KOPT-K1 (cell line): ENCODE measurements around the gene NOXO1.
A peak's percentile ranks its signal among the peaks of the same experiment; 100 is the strongest.
"Not testable (repeated sequence)": the region's sequence is repeated elsewhere in the genome, so short reads cannot be mapped to it uniquely, and the experiment has no call there.

ENCODE experiments used
- H3K27ac ChIP-seq: fragments of 200-600 bp; sonication (generic); 2 replicates; pipeline ENCODE4 v1.5.1; 2016; ENCODE audit warnings: antibody characterized with exemption, mild to moderate bottlenecking, low read depth, low read length; ENCODE audit not compliant: poor library complexity, severe bottlenecking
- H3K36me3 ChIP-seq: fragments of 200-600 bp; sonication (generic); 2 replicates; pipeline ENCODE4 v1.5.1; 2017; ENCODE audit warnings: antibody characterized with exemption, mild to moderate bottlenecking, low read length, moderate library complexity; ENCODE audit not compliant: insufficient read depth
- H3K9me3 ChIP-seq: fragments of 200-600 bp; sonication (generic); 2 replicates; pipeline ENCODE4 v1.5.1; 2017; ENCODE audit warnings: antibody characterized with exemption, low read length, mild to moderate bottlenecking; ENCODE audit not compliant: insufficient read depth, poor library complexity, severe bottlenecking

The NOXO1 gene

DNA sequence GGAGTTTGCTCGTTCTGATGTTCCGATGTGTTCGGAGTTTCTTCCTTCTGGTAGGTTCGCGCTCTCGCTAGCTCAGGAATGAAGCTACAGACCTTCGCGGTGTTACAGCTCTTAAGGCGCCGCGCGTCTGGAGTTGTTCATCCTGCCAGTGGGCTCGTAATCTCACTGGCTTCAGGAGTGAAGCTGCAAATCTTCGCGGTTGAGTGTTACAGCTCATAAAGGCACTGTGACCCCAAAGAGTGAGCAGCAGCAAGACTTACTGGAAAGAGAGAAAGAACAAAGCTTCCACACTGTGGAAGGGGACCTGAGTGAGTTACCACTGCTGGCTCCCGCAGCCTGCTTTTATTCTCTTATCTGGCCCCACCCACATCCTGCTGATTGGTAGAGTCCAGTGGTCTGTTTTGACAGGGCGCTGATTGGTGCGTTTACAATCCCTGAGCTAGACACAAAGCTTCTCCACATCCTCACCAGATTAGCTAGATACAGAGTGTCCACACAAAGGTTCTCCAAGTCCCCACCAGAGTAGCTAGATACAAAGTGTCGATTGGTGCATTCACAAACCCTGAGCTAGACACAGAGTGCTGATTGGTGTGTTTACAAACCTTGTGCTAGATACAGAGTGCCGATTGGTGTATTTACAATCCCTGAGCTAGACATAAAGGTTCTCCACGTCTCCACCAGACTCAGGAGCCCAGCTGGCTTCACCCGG, 23.7 kb downstream of the NOXO1 start:
- H3K27ac ChIP-seq, H3K9me3 ChIP-seq: not testable (repeated sequence)
- peaks cover 20% of the 10 kb centered on the region for H3K36me3 ChIP-seq

DNA sequence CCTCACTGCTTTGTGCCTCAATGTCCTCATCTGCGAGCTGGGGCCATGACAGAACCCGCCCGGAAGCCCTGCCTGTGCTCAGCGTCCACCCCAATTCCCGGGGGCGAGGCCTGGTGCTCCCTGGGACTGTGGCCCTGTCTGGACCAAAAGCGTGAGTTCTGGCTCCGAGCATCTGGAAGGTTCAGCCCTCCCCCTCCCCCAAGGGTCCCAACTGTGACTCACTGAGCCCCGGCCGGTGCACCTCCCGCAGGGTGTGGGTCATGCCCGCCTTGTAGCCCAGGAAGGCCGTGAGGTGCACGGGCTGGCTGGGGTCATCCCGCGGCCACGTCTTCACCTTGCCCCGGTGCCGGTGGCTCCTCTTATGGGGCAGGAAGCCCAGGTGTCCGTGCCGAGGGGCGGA, 27.5 kb downstream of the NOXO1 start:
- H3K9me3 ChIP-seq: no peaks in the 10 kb centered on the region
- H3K36me3 ChIP-seq: no peaks in the 10 kb centered on the region
- H3K27ac ChIP-seq: no peak overlapping the region

DNA sequence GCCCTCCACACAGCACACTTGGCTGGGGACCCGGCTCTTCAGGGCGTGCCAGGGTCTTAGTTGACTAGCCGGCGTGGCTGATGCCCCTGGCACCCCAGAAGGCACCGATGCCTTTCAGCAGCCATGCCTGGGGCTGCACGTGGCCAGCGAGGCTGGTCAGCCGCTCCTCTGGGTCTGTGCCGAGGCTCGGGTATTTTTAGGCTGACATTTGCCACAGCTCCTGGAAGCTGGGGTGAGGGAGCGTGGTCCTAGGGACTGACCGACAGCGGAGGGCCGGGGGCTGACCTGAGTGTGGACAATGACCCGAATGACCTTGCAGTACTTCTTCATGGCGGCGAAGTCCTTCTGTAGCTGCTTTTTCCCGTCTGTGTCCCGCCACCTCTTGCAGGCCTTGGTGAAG, 30.7 kb downstream of the NOXO1 start:
- Histone ChIP-seq H3K9me3 (no peaks in the 10 kb centered on the region), H3K27ac (no peak overlapping the region), H3K36me3 (no peaks in the 10 kb centered on the region)

DNA sequence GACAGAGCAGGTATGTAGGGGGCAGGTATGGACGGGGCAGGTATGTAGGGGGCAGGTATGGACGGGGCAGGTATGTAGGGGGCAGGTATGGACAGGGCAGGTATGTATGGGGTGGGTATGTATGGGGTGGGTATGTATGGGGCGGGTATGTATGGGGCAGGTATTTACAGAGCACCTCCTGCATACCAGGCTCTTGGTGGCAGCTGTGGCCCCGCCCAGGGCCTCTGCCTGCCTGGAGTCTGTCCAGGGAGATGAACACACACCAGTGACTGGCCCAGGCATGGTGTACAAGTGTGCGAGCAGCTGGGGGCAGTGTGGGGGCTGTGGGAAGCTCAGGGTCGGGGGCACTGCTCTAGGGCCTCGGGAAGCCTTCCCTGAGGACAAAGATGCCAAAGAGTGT, 31.2 kb downstream of the NOXO1 start:
- Histone ChIP-seq H3K36me3 (no peaks in the 10 kb centered on the region), H3K27ac (no peak overlapping the region), H3K9me3 (no peaks in the 10 kb centered on the region)

DNA sequence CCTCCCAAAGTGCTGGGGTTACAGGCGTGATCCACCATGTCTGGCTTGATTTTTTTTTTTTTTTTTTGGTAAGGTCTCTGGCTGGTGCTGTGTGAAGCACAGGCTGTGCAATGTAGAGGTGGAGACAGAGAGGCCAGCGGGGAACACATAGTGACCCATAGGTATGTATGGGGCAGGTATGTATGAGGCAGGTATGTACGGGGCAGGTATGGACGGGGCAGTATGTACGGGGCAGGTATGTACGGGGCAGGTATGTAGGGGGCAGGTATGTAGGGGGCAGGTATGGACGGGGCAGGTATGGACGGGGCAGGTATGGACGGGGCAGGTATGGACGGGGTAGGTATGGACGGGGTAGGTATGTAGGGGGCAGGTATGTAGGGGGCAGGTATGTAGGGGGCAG, 31.8 kb downstream of the NOXO1 start:
- no peaks in the 10 kb centered on the region for H3K36me3 ChIP-seq
- no peak overlapping the region for H3K27ac ChIP-seq
- no peaks in the 10 kb centered on the region for H3K9me3 ChIP-seq

DNA sequence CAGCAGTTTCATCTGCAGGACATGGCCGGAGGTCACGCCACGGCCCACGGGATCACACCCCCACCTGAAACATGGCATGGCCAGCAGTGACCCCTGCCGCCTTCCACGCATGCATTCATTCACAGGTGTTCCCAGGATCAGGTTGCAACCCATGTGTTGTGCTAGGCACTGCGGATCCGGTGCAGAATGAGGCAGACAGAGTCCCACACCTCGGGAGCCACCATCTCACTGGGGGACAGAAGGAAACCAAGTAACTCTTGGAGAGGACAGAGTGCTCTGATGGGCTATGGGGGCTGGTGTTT, 33.9 kb downstream of the NOXO1 start:
- no peaks in the 10 kb centered on the region for H3K9me3 ChIP-seq
- no peaks in the 10 kb centered on the region for H3K36me3 ChIP-seq
- H3K27ac ChIP-seq: no peak overlapping the region

DNA sequence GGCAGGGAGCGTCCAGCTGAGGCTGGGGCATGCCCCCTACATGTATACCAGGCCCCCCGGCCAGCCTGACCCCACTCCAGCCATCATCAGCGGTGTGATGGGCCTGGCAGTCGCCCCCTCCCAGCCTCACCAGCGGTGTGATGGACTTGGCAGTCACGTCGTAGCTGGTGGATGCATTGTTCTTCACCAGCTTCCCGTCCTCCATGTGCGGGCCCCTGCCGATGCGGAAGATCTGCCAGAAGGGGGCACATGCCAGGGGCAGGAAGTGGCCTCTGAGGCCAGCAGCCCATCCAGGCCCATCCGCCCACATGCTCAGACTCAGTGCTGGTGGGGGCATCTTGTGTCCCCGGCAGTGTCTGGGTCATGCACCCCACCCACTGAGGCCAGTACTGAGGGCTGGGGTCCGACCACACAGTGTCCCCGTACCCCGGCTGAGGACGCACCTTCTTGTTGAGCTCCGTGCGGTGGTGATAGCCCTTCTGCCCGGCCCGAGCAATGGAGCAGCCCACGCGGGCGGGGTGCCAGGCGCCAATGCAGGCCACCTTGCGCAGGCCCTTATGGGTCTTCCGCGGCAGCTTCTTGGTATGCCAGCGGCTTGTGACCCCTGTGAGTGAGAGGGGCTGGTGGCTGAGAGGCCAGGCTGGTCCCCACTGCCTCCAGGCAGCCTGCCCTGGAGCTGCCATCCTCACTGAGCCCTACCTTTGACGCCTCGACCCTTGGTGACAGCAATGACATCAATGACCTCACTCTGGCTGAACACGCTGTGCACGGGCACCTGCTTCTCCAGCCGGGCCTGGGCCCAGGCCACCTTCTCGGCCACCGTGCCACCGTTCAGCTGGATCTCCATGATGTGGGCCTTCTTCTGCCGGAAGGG, 34.5 kb downstream of the NOXO1 start:
- Histone ChIP-seq H3K27ac (no peak overlapping the region), H3K36me3 (no peaks in the 10 kb centered on the region), H3K9me3 (no peaks in the 10 kb centered on the region)

DNA sequence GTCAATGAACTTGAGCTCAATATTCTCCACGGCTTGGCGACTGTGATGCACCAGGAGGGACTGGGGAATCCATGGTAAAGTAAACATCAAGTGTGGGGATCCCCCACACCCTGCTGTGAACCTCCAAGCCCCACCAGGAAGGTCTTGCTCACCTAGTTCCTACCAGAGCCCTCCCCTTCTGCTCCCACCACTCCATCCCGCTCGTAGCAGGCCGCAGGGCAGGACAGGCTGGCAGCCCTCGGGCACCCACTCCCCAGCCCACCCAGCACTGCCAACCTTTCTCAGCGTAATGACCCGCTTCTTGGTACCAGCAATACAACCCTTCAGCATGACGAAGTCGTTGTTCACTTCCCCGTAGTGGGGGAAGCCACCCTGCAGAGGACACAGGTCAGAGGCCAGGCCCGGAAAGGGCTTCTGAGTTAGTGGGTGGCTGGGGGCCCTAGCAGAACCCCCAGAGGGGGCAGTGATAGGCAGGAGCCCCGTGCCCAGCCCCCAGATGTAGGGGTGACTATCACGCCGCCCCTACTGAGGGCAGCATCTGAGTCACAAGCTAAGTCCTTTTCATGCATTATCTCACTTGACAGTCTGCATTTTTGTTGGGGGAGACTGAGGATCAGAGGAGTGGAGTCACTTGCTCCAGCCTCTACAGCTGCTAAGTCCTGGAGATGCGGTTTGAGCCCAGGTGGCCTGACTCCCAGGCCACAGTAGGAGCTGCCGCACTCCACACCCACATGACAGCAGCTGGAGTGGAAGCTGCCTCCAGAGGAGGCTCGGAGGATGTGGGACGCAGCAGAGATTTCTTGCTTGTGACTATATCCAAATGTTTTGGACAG, 35.5 kb downstream of the NOXO1 start:
- Histone ChIP-seq H3K9me3 (no peaks in the 10 kb centered on the region), H3K27ac (no peak overlapping the region), H3K36me3 (no peaks in the 10 kb centered on the region)

DNA sequence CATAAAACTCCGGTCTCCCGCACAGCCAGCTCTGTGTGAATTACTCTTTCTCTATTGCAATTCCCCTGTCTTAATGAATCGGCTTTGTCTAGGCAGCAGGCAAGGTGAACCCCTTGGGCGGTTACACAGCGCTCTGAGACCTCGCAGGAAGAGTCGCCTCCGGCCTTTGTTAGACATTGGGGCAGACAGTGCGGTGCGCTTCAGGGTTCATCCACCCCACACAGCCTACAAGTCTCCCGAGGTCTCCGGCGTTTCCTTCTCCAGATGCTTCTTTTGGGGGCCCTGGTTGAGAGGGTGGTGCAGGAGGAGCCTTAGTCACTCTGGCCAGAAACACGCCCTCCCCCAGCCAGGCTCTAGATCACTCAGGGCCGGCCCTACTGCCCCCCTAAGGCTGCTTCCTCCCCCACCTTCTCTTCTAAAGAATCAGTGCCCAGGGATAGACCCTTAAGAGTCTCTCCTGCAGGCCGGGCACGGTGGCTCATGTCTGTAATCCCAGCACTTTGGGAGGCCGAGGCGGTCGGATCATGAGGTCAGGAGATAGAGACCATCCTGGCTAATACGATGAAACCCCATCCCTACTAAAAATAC, 36.6 kb downstream of the NOXO1 start:
- no peaks in the 10 kb centered on the region for H3K9me3 ChIP-seq
- H3K27ac ChIP-seq: no peak overlapping the region
- no peaks in the 10 kb centered on the region for H3K36me3 ChIP-seq

DNA sequence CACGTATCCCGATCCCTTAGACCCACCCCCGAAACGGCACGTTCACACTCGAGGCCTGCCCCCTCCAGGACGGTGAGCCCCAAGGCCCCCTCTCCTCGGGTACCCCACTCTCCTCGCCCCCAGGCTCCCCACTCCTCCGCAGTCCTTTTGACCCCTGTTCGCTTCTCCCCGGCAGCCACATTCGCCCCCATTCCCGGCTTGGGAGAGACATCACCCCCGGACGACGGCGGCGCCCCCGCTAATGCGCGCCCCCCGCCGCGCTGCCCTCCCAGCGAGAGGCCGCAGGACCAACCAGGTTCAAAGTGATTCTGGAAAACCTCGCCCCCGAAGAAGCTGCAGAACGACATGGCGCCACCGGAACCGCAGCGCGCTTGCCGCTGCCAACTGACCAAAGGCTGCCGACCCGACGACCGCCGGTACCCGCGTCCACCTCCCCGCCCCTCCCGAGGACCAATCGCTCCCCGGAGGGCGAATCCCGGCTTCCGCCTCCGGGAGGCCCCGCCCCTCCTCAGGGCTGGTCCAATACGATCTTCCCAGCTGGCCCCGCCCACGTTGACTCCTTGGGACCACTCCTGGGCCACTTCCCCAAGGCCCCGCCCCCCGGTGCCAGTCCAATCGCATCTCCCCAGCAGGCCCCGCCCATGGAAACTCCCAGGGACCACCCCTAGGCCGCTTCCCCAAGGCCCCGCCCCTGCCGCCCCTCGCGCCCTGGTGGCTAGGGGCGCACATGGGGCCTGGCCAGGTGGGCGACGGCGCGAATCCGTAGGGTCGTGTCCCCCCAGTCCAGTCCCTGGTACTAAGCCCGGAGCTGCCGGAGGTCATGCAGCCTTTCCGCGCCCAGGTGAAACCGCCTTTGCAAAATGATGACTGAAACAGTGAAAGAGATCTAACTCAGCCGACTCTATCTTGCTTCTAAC, 38.2 kb downstream of the NOXO1 start, which contains the start of gene MSRB1:
MSRB1 (minus strand) TSS at position 390 of the 917 bp plus-strand sequence; CDS start at position 347, 43 bp downstream.
- Histone ChIP-seq H3K27ac (peak within 1 kb of the TSS; percentile 53), H3K36me3 (peaks cover 4% of the 10 kb centered on the region; the same call in 1 of the 2 replicates), H3K9me3 (no peaks in the 10 kb centered on the region)

DNA sequence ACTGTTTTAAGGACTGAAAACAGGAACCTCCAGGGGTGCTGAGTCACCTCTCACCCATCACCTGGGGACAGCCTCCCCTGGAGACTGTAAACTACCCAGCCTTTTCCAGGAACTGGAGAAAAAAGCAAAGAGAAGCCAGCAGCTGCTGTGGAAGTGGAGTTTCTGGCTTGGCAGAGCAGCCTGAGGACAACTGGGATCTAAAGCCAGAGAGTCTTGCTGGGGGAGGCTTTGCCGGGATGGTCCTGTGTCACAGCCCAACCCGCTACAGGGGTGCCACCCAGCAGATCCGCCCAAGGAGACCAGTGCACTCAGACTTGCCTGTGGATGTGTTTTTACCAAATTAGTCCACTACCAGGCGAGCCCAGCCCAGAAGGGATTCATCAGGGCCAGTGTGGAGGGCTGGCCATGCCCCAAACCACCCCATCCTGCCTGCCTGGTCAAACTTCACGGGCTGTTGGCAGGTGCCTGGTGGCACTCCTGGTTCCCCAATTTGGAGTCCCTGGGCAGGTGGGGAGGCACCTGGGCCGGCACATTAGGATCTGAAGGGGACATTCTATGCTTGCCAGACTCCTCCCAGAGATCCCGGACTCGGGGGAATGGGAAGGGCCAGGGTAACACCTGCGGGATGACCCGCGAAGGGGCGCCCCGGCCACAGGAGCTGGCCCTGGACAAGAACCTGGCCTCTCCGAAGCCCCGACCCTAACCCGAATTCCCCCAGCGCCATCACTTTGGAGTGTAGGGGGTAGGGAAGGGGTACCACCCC, 39.0 kb downstream of the NOXO1 start:
- Histone ChIP-seq H3K27ac (peak overlapping the region; percentile 53), H3K9me3 (no peaks in the 10 kb centered on the region), H3K36me3 (peaks cover 6% of the 10 kb centered on the region; the same call in 1 of the 2 replicates)

DNA sequence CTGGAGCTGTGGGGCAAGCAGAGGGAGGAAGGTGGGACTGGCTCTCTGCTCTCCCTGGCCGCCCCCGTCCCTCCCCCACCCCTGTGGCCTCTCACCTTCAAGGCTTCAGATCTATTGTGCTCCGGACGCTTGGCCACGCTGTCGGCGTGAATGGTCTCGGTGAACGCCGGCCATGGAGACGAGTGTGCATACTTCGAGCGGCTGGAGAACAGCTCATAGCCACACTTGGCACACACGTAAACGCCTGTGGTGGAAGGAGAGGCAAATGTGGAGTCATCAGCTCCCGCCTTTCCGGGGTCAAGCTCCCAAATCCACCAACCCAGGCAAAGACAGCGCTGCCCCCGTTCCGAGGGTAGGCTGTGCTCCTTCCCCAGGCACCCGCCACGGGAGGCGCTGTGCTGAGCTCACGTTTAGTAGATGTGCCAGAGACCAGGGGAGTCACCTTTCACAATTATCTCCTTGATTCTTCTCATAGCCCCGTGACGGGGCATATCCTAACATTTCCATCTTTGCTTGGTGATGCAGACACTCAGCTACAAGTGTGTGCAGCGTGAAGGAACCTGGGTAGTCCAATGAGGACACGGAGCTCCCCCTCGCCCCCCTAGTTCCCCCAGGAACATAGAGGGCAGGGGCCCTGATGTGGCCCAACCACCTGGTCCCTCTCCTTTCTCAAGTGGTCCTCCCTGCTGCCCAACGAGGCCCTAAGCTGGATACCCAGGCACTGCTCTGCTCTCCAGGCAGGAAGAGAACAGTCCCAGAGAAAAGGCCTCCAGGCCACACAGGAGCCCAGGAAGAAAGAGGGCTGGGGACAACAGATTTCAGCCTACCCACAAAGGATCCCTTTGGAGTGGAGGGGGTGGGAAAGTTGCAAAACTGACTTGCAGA, 39.9 kb downstream of the NOXO1 start:
- H3K9me3 ChIP-seq: no peaks in the 10 kb centered on the region
- H3K36me3 ChIP-seq: peaks cover 6% of the 10 kb centered on the region; the same call in 1 of the 2 replicates
- H3K27ac ChIP-seq: no peak overlapping the region
